BLaER1 (cell line): ENCODE results near the gene TNIK.

Experiments
- H3K27ac ChIP-seq: shearing (Covaris generic); formaldehyde crosslinking; 2 replicates; pipeline ENCODE4 v1.8.1; 2022
- H3K27me3 ChIP-seq: shearing (Covaris generic); formaldehyde crosslinking; 2 replicates; pipeline ENCODE4 v1.8.1; 2022
- H3K36me3 ChIP-seq: shearing (Covaris generic); formaldehyde crosslinking; 2 replicates; pipeline ENCODE4 v1.8.1; 2022
- H3K4me1 ChIP-seq: shearing (Covaris generic); formaldehyde crosslinking; 2 replicates; pipeline ENCODE4 v1.8.1; 2022
- H3K4me2 ChIP-seq: shearing (Covaris generic); formaldehyde crosslinking; 2 replicates; pipeline ENCODE4 v1.8.1; 2022
- H3K4me3 ChIP-seq: shearing (Covaris generic); formaldehyde crosslinking; 2 replicates; pipeline ENCODE4 v1.8.1; 2022
- H3K9ac ChIP-seq: shearing (Covaris generic); formaldehyde crosslinking; 2 replicates; pipeline ENCODE4 v1.8.1; 2022
- H3K9me3 ChIP-seq: shearing (Covaris generic); formaldehyde crosslinking; 2 replicates; pipeline ENCODE4 v1.8.1; 2022
- H4K20me1 ChIP-seq: shearing (Covaris generic); formaldehyde crosslinking; 2 replicates; pipeline ENCODE4 v1.8.1; 2022
- Cebpa-rat ChIP-seq: shearing (Covaris generic); IDR thresholded peaks from 2 replicates; pipeline ENCODE4 v1.8.1; 2022

The TNIK gene

DNA sequence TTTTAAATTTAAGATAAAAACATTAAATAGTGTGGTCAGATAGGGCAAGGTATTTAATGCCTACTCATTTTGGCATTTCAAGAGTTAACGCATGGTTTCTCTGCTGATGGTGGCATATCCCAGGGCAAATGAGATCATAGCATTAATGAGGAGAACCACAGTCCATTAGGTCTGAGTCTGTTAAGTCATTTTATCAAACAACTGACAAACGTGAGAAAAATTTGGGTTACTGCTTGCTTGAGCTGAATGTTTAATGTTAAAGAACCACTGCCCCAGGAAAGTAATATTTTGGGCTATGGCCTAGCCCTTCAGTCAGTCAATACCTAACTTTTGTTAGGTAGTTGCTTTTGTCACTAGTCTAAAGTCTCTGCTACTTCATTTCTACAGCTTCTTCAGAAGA lies 395.7 kb downstream of the TNIK start:
- Histone ChIP-seq H3K4me2 (no peak overlapping the region), H3K4me3 (no peak overlapping the region), H3K9me3 (no peaks in the 10 kb centered on the region), H3K27me3 (no peaks in the 10 kb centered on the region), H3K4me1 (no peaks in the 10 kb centered on the region), H3K9ac (no peak overlapping the region), H3K27ac (no peak overlapping the region), H4K20me1 (no peaks in the 10 kb centered on the region), H3K36me3 (no peaks in the 10 kb centered on the region)
- TF ChIP-seq Cebpa-rat, result no peak

- Histone ChIP-seq H3K36me3 (no peaks in the 10 kb centered on the region), H4K20me1 (no peaks in the 10 kb centered on the region), H3K4me3 (no peak overlapping the region), H3K4me2 (no peak overlapping the region), H3K4me1 (no peaks in the 10 kb centered on the region), H3K27ac (no peak overlapping the region), H3K9ac (no peak overlapping the region), H3K9me3 (no peaks in the 10 kb centered on the region), H3K27me3 (no peaks in the 10 kb centered on the region)
- TF ChIP-seq Cebpa-rat, result no peak
Measured at GRCh38 chr3:171061749-171062148, 398.5 kb downstream of the TNIK start.

GRCh38 chr3:171059978-171060377 lies 400.2 kb downstream of the TNIK start:
- no peaks in the 10 kb centered on the region for H3K27me3 ChIP-seq
- no peaks in the 10 kb centered on the region for H3K4me1 ChIP-seq
- no peak overlapping the region for H3K27ac ChIP-seq
- no peak for TF ChIP-seq Cebpa-rat
- H4K20me1 ChIP-seq, result no peaks in the 10 kb centered on the region
- no peak overlapping the region for H3K4me2 ChIP-seq
- no peak overlapping the region for H3K4me3 ChIP-seq
- no peaks in the 10 kb centered on the region for H3K9me3 ChIP-seq
- H3K9ac ChIP-seq, result no peak overlapping the region
- H3K36me3 ChIP-seq, result no peaks in the 10 kb centered on the region

GRCh38 chr3:171058873-171059603 lies 401.2 kb downstream of the TNIK start:
- Histone ChIP-seq H3K4me2 (no peak overlapping the region), H3K4me1 (no peaks in the 10 kb centered on the region), H3K9me3 (no peaks in the 10 kb centered on the region)

DNA sequence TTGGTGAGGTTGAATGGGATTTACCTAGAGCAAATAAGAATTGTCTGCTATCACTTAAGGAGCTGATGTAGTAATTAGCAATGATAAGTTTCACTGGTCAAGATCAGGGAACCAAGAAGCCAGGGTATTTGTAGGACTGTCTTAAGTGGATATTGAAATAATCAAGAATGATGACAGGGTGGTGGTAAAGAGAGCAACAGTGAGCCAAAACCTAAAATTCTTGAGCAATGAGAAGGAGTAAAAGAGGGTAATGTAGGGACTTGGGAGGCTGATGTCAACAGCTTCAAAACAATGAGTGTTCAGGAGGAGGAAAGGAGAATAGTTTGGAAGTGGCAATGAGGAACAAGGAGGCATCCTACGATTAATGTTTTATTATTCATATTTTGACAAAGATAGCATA lies 402.1 kb downstream of the TNIK start:
- Histone ChIP-seq H3K36me3 (no peaks in the 10 kb centered on the region), H3K27me3 (no peaks in the 10 kb centered on the region), H3K4me2 (no peak overlapping the region), H3K4me3 (no peak overlapping the region), H4K20me1 (no peaks in the 10 kb centered on the region), H3K4me1 (no peaks in the 10 kb centered on the region), H3K9me3 (no peaks in the 10 kb centered on the region), H3K9ac (no peak overlapping the region), H3K27ac (no peak overlapping the region)
- TF ChIP-seq Cebpa-rat, result no peak

More at GRCh38 chr3:171058873-171059603, 401.2 kb downstream of the TNIK start:
- Histone ChIP-seq H3K4me3 (no peak overlapping the region), H3K9ac (no peak overlapping the region), H3K36me3 (no peaks in the 10 kb centered on the region), H3K27ac (no peak overlapping the region), H4K20me1 (no peaks in the 10 kb centered on the region), H3K27me3 (no peaks in the 10 kb centered on the region)
- TF ChIP-seq Cebpa-rat, result no peak

- Histone ChIP-seq H3K4me3 (no peak overlapping the region), H4K20me1 (no peaks in the 10 kb centered on the region), H3K36me3 (no peaks in the 10 kb centered on the region), H3K9me3 (no peaks in the 10 kb centered on the region), H3K9ac (no peak overlapping the region), H3K27ac (no peak overlapping the region), H3K27me3 (no peaks in the 10 kb centered on the region), H3K4me2 (no peak overlapping the region), H3K4me1 (no peaks in the 10 kb centered on the region)
- no peak for TF ChIP-seq Cebpa-rat
Measured at GRCh38 chr3:171057072-171057471, 403.1 kb downstream of the TNIK start.

DNA sequence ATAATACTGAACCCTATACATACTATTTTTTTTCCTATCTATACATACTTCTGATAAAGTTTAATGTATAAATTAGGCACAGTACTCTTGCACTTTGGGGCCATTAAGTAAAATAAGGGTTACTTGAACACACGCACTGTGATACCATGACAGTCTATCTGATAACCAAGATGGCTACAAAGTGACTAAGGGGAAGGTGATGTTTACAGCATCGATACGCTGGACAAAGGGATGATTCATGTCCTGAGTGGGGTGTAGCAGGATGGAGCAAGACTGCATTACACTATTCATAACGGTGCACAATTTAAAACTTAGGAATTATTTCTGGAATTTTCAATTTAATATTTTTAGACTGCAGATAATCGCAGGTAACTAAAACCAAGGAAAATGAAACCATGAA lies 403.7 kb downstream of the TNIK start:
- Histone ChIP-seq H3K9ac (no peak overlapping the region), H3K27ac (no peak overlapping the region), H3K36me3 (no peaks in the 10 kb centered on the region), H3K4me3 (no peak overlapping the region), H3K27me3 (no peaks in the 10 kb centered on the region), H3K9me3 (no peaks in the 10 kb centered on the region), H3K4me1 (no peaks in the 10 kb centered on the region), H4K20me1 (no peaks in the 10 kb centered on the region), H3K4me2 (no peak overlapping the region)
- no peak for TF ChIP-seq Cebpa-rat

- Histone ChIP-seq H3K36me3 (no peaks in the 10 kb centered on the region), H3K4me3 (no peak overlapping the region), H3K4me1 (no peaks in the 10 kb centered on the region), H3K27me3 (no peaks in the 10 kb centered on the region), H3K4me2 (no peak overlapping the region), H4K20me1 (no peaks in the 10 kb centered on the region), H3K9ac (no peak overlapping the region), H3K27ac (no peak overlapping the region), H3K9me3 (no peaks in the 10 kb centered on the region)
- no peak for TF ChIP-seq Cebpa-rat
Measured at GRCh38 chr3:171055336-171056178, 404.6 kb downstream of the TNIK start.

- Histone ChIP-seq H3K36me3 (no peaks in the 10 kb centered on the region), H3K27ac (no peak overlapping the region), H3K9me3 (no peaks in the 10 kb centered on the region), H3K9ac (no peak overlapping the region), H3K27me3 (no peaks in the 10 kb centered on the region), H3K4me1 (no peaks in the 10 kb centered on the region), H4K20me1 (no peaks in the 10 kb centered on the region), H3K4me2 (no peak overlapping the region), H3K4me3 (no peak overlapping the region)
- no peak for TF ChIP-seq Cebpa-rat
Measured at GRCh38 chr3:171054921-171055320, 405.3 kb downstream of the TNIK start.

DNA sequence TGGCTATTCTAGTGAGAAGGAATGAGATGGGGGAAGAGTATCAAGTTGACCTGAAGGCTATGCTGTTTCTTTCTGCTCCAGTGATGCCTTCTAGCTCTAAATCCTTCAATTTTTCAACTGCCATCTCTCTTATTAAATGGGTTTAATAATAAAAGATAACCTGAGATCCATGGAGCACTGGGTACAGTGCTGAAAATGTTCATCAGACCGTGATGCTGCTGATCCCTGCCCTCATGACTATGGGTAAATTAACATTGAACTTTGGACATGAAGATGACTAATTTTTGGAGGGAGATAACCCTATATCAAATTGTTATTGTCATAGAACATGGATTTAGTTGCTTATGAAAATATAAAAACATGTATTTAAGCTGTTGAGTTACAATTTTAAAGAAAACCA lies 406.0 kb downstream of the TNIK start:
- no peaks in the 10 kb centered on the region for H3K36me3 ChIP-seq
- no peak for TF ChIP-seq Cebpa-rat

More for the DNA sequence above, 406.0 kb downstream of the TNIK start:
- Histone ChIP-seq H3K9ac (no peak overlapping the region), H3K4me1 (no peaks in the 10 kb centered on the region), H3K4me2 (no peak overlapping the region), H3K9me3 (no peaks in the 10 kb centered on the region), H3K27ac (no peak overlapping the region), H4K20me1 (no peaks in the 10 kb centered on the region), H3K4me3 (no peak overlapping the region), H3K27me3 (no peaks in the 10 kb centered on the region)
